MV-4-11 (cell line): Measurements from ENCODE around the gene FAM20A.
"Not testable (repeated sequence)": the region's sequence is repeated elsewhere in the genome, so short reads cannot be mapped to it uniquely, and the experiment has no call there.

Experiments used
- DNase-seq: peaks from one replicate; lab custom pipeline; 2025; lab: John Stamatoyannopoulos, UW

Gene FAM20A

GRCh38 chr17:68519051-68519450 lies 82.1 kb downstream of the FAM20A start:
- DNase-seq = not testable (repeated sequence)

GRCh38 chr17:68518063-68518815 lies 82.9 kb downstream of the FAM20A start:
- DNase-seq = no peak

- DNase-seq = not testable (repeated sequence)
These were observed 83.6 kb downstream of the FAM20A start for GRCh38 chr17:68517605-68518004.

GRCh38 chr17:68516732-68517131 lies 84.4 kb downstream of the FAM20A start:
- no peak for DNase-seq

GRCh38 chr17:68514831-68515635 lies 86.1 kb downstream of the FAM20A start:
- no peak for DNase-seq

GRCh38 chr17:68513932-68514331 lies 87.2 kb downstream of the FAM20A start:
- DNase-seq = no peak

- DNase-seq = peak; percentile 18
These were observed 88.2 kb downstream of the FAM20A start for GRCh38 chr17:68512960-68513474.

GRCh38 chr17:68512247-68512959 lies 88.8 kb downstream of the FAM20A start, which contains the start of gene PRKAR1A:
PRKAR1A (plus strand) TSS chr17:68512430; CDS start chr17:68515400, 2,970 bp downstream.
- peak; percentile 88 for DNase-seq

- DNase-seq = no peak
These were observed 89.4 kb downstream of the FAM20A start for GRCh38 chr17:68511671-68512246.

- no peak for DNase-seq
These were observed 89.9 kb downstream of the FAM20A start for GRCh38 chr17:68511254-68511670.

GRCh38 chr17:68509141-68510057 lies 91.8 kb downstream of the FAM20A start:
- peak; percentile 85 for DNase-seq

- peak; percentile 45 for DNase-seq
These were observed 93.6 kb downstream of the FAM20A start for GRCh38 chr17:68507576-68507975.

GRCh38 chr17:68505951-68506350 lies 95.2 kb downstream of the FAM20A start:
- peak; percentile 60 for DNase-seq

- no peak for DNase-seq
These were observed 100.1 kb downstream of the FAM20A start for GRCh38 chr17:68501074-68501473.

GRCh38 chr17:68499587-68499986 lies 101.6 kb downstream of the FAM20A start:
- DNase-seq = no peak

GRCh38 chr17:68498479-68499326 lies 102.5 kb downstream of the FAM20A start:
- peak; percentile 55 for DNase-seq

GRCh38 chr17:68497885-68498319 lies 103.3 kb downstream of the FAM20A start:
- peak; percentile 95 for DNase-seq

- DNase-seq = no peak
These were observed 106.1 kb downstream of the FAM20A start for GRCh38 chr17:68495081-68495480.

- DNase-seq = not testable (repeated sequence)
These were observed 108.6 kb downstream of the FAM20A start for GRCh38 chr17:68492394-68493054.
